ENCODE data around the gene MAN2C1.
"Not testable (repeated sequence)": the region's sequence is repeated elsewhere in the genome, so short reads cannot be mapped to it uniquely, and the experiment has no call there.

MAN2C1 gene

GRCh38 chr15:75347222-75348033, 21.0 kb downstream of the MAN2C1 start:
- in situ Hi-C loops (cut with MboI; ENCODE audit: low sequenced_read_pairs), result loop anchor here (25.0 kb wide), 1 partner anchor 110 kb away; no protein-coding TSS in a partner anchor

GRCh38 chr15:75346796-75347221, 21.6 kb downstream of the MAN2C1 start, which contains the start of gene NEIL1:
Gene NEIL1, plus strand, starts transcription at chr15:75347039. Its CDS starts 1,867 bp downstream, at chr15:75348906.
- in situ Hi-C loops (cut with MboI; ENCODE audit: low sequenced_read_pairs), result loop anchor here (25.0 kb wide), 1 partner anchor 110 kb away; no protein-coding TSS in a partner anchor

- in situ Hi-C loops (cut with MboI; ENCODE audit: low sequenced_read_pairs), result loop anchor here (25.0 kb wide), 1 partner anchor 107 kb away; no protein-coding TSS in a partner anchor
Measured at GRCh38 chr15:75343953-75344352, 24.5 kb downstream of the MAN2C1 start.

GRCh38 chr15:75342221-75342620, 26.2 kb downstream of the MAN2C1 start:
- in situ Hi-C loops (cut with MboI; ENCODE audit: low sequenced_read_pairs), result loop anchor here (25.0 kb wide), 1 partner anchor 105 kb away; no protein-coding TSS in a partner anchor

GRCh38 chr15:75339531-75340240, 28.7 kb downstream of the MAN2C1 start:
- in situ Hi-C loops (cut with MboI; ENCODE audit: low sequenced_read_pairs), result loop anchor here (25.0 kb wide), 1 partner anchor 102 kb away; no protein-coding TSS in a partner anchor

- in situ Hi-C loops (cut with MboI; ENCODE audit: low sequenced_read_pairs), result loop anchor here (25.0 kb wide), 1 partner anchor 101 kb away; no protein-coding TSS in a partner anchor
Measured at GRCh38 chr15:75338661-75339240, 29.7 kb downstream of the MAN2C1 start.

- in situ Hi-C loops (cut with MboI; ENCODE audit: low sequenced_read_pairs), result loop anchor here (25.0 kb wide), 1 partner anchor 99 kb away; no protein-coding TSS in a partner anchor
Measured at GRCh38 chr15:75335705-75336355, 32.6 kb downstream of the MAN2C1 start, which contains the start of gene COMMD4. Gene COMMD4, plus strand, starts transcription at chr15:75336063. Its CDS starts 27 bp downstream, at chr15:75336090.

GRCh38 chr15:75335313-75335704, 33.1 kb downstream of the MAN2C1 start:
- in situ Hi-C loops (cut with MboI; ENCODE audit: low sequenced_read_pairs), result loop anchor here (25.0 kb wide), 1 partner anchor 98 kb away; no protein-coding TSS in a partner anchor

- in situ Hi-C loops (cut with MboI; ENCODE audit: low sequenced_read_pairs), result loop anchor here (25.0 kb wide), 1 partner anchor 97 kb away; no protein-coding TSS in a partner anchor
Measured at GRCh38 chr15:75333654-75334419, 34.6 kb downstream of the MAN2C1 start.

- in situ Hi-C loops (cut with MboI; ENCODE audit: low sequenced_read_pairs), result loop anchor here (25.0 kb wide), 1 partner anchor 95 kb away; no protein-coding TSS in a partner anchor
Measured at GRCh38 chr15:75332093-75332492, 36.3 kb downstream of the MAN2C1 start.

GRCh38 chr15:75329571-75329970, 38.8 kb downstream of the MAN2C1 start:
- in situ Hi-C loops (cut with MboI; ENCODE audit: low sequenced_read_pairs), result loop anchor here (25.0 kb wide), 1 partner anchor 92 kb away; no protein-coding TSS in a partner anchor

GRCh38 chr15:75328493-75329314, 39.7 kb downstream of the MAN2C1 start:
- in situ Hi-C loops (cut with MboI; ENCODE audit: low sequenced_read_pairs), result loop anchor here (25.0 kb wide), 1 partner anchor 91 kb away; no protein-coding TSS in a partner anchor

- in situ Hi-C loops (cut with MboI; ENCODE audit: low sequenced_read_pairs), result loop anchor here (25.0 kb wide), 1 partner anchor 90 kb away; no protein-coding TSS in a partner anchor
Measured at GRCh38 chr15:75327491-75327890, 40.9 kb downstream of the MAN2C1 start.

GRCh38 chr15:75327005-75327404, 41.4 kb downstream of the MAN2C1 start:
- in situ Hi-C loops (cut with MboI; ENCODE audit: low sequenced_read_pairs), result loop anchor here (25.0 kb wide), 1 partner anchor 90 kb away; no protein-coding TSS in a partner anchor

GRCh38 chr15:75325922-75326321, 42.5 kb downstream of the MAN2C1 start:
- in situ Hi-C loops (cut with MboI; ENCODE audit: low sequenced_read_pairs), result loop anchor here (25.0 kb wide), 1 partner anchor 89 kb away; no protein-coding TSS in a partner anchor

- in situ Hi-C loops (cut with MboI; ENCODE audit: low sequenced_read_pairs), result no loop called here
Measured at GRCh38 chr15:75321711-75322110, 46.7 kb downstream of the MAN2C1 start.

GRCh38 chr15:75319231-75319897, 49.0 kb downstream of the MAN2C1 start:
- in situ Hi-C loops (cut with MboI; ENCODE audit: low sequenced_read_pairs), result not testable (repeated sequence)

Data from HL-60/S4 treated with phorbol 12-myristate 13-acetate at 8.2 ng/mL for 4 days and 3 days (cell line).